ENCODE data around the gene PAPSS2. TPM values are rescaled to one million over a fixed set of nuclear protein-coding genes. Genes with fewer than 3 reads are reported as not detected.

PAPSS2 gene
- 23.1 to 27.9 TPM (median 26.3 TPM) in 5 replicates for total RNA-seq (2022; extraction: Qiagen RNA extraction; ENCODE audit: low read depth)

DNA sequence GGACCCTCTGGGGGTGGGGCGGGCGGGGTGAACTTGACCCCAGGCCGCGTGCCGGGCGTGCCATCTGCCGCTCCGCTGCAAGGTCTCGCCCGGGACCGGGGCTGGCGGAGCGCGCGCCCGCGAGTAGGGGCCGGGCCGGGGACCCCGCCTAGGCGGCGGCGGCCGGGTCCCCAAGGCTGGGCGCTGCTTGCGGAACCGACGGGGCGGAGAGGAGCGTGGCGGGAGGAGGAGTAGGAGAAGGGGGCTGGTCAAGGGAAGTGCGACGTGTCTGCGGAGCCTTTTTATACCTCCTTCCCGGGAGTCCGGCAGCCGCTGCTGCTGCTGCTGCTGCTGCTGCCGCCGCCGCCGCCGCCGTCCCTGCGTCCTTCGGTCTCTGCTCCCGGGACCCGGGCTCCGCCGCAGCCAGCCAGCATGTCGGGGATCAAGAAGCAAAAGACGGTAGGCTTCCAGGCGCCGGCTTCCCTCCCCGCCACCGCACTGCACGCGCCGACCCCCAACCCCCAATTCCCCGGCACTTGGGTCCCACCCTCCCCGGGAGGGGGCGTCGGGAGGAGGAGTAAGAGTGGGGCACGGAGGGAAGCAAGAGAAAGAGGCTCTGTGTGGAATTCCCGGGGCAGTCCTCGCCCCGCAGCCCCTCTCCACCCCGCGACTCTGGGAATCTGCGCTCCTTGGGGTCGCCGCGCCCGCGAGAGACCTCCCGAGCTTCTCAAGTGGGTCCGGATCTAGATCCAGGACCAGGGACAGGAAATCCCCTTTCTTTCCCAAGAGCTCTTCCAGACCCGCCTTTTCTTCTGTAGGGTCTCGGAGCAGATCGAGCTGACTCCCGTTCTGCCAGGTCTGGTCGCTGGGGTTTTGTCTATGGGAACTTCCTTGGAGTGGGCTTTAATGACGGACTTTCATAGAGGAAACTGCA lies at the start of gene PAPSS2:
TSS of gene PAPSS2 (plus strand) at position 308 of the 913 bp plus-strand sequence. CDS start at position 412, 104 bp downstream.

Other genes starting within 250 kb of the PAPSS2 start
- 25.4 to 29.3 TPM (median 26.7 TPM) in 5 replicates for gene MINPP1, start 155.0 kb upstream of the PAPSS2 start, total RNA-seq (2022; extraction: Qiagen RNA extraction; ENCODE audit: low read depth)
- 38.8 to 60.6 TPM (median 46.2 TPM) in 5 replicates for gene ATAD1, start 158.3 kb downstream of the PAPSS2 start, total RNA-seq (2022; extraction: Qiagen RNA extraction; ENCODE audit: low read depth)
- gene KLLN, start 203.7 kb downstream of the PAPSS2 start, total RNA-seq (2022; extraction: Qiagen RNA extraction; ENCODE audit: low read depth) = 0.50 to 0.63 TPM (median 0.59 TPM) in 5 replicates
- gene PTEN, start 203.7 kb downstream of the PAPSS2 start, total RNA-seq (2022; extraction: Qiagen RNA extraction; ENCODE audit: low read depth) = 41.3 to 73.9 TPM (median 48.4 TPM) in 5 replicates